NOMO-1 (cell line): ENCODE data around the gene GET4.
"Not testable (repeated sequence)": the region's sequence is repeated elsewhere in the genome, so short reads cannot be mapped to it uniquely, and the experiment has no call there.

Experiments
- DNase-seq, 2 experiments: peaks; one replicate each; lab custom pipeline; 2025; ENCODE audit not compliant: unreplicated experiment in 2 of 2; lab: John Stamatoyannopoulos, UW

GET4 gene

GRCh38 chr7:943793-944192 lies 67.4 kb downstream of the GET4 start:
- not testable (repeated sequence) for DNase-seq

- DNase-seq = no peak
Measured at GRCh38 chr7:944744-945143, 68.4 kb downstream of the GET4 start.

GRCh38 chr7:945147-945555 lies 68.8 kb downstream of the GET4 start:
- DNase-seq = no peak

DNA sequence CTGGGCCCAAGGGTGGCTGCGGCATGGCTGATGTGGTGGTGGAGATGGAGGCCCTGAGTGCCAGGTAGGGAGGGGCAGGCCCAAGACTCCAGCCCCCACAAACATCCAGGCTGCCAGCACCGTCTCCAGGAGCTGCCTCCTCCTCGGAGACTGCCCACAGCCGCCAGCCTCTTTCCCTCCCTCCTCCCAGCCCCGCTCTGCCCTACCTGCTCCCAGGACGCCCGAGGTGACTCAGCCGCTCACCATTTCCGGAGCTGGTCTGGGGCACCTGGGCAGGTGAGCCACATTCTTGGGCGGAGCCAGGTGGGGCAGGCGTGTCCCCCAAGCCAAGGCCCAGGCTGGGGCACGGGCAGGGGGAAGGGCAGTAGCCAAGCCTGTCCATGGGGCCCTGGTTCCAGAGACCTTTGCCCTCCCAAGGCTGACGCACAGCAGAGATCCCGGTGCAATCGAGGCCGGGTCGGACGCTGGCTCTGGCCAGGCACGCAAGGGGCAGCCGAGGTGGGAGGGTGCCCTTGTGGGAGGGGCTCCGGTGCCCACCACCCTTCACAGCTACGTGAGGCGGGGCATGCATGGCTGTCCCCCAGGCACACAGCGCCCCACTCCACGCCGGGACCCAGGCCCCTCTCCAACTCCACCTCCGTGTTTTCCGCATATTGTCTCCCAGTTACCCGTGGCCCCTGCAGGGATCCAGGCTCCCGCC lies 69.4 kb downstream of the GET4 start:
- DNase-seq = no peak
